ENCODE measurements around the gene PSMD13. TPM values are rescaled to one million over a fixed set of nuclear protein-coding genes. Genes with fewer than 3 reads are reported as not detected.
A peak's percentile ranks its signal among the peaks of the same experiment; 100 is the strongest.

The PSMD13 gene
- polyA plus RNA-seq, 1 donor (not counting 4 experiments of a cell fraction or from before 2014, with no cell fraction given) = 184 TPM

DNA sequence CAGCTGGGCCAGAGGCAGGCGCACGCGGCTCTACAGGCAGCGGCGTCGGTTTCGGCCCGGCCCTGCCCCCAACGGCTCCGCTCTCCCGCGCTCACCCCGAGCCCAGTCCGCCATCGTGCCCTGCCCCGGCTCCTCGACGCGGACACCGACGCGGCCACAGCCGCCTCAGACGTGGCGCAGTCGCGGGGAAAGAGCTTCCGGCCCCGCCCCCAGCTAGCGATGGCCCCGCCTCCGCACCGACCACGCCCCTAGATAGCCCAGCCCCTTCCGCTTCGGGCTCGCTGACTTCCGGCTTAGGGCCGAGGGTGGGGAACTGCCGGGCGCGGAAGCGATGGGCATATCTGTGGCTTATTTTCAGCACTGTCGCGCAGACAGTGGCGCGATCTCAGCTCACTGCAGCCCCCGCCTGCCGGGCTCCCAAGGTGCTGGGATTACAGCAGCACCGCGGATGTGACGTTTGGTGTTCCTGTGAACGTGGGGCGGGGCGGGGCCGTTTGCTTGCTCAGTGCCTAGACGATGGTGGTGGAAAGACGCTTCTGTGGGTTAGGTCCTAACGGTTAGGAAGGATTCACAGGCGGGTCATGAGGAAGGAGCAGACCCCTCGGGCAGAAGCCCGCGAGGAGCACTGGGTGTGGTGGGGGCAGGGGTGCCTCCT lies 29.4 kb upstream of the PSMD13 start, which contains the start of the genes BET1L and RIC8A:
TSS of gene BET1L (minus strand) at position 192 of the 655 bp plus-strand sequence. CDS start at position 114, 78 bp downstream.
TSS of gene RIC8A (plus strand) at position 501 of the 655 bp plus-strand sequence. CDS start 1,147 bp downstream, outside the sequence.
- dilution Hi-C loops (cut with MboI; ENCODE audit: extremely low pct_ligation_motif_present, low sequenced_read_pairs) = no loop called here
- H3K4me1 ChIP-seq (ENCODE audit: control insufficient read depth, extremely low read depth, insufficient read depth, low read length) = peaks cover 24% of the 10 kb centered on the region
- H3K4me2 ChIP-seq (ENCODE audit: control insufficient read depth, extremely low read depth, insufficient read depth, low read depth, low read length) = peak within 1 kb of the TSS; percentile 97
- peak within 1 kb of the TSS; percentile 85 for H3K9ac ChIP-seq (ENCODE audit: control insufficient read depth, extremely low read depth, insufficient read depth, low read length)
- peaks cover 42 to 56% of the 10 kb centered on the region in 2 experiments for H3K36me3 ChIP-seq (ENCODE audit: control insufficient read depth in 2 of 2, extremely low read depth in 1 of 2, insufficient read depth in 2 of 2, low read length in 2 of 2)
- H3K27me3 ChIP-seq (ENCODE audit: control insufficient read depth, extremely low read depth, insufficient read depth, low read length) = no peaks in the 10 kb centered on the region
- H3K27ac ChIP-seq (ENCODE audit: control insufficient read depth, insufficient read depth, low read length) = peak within 1 kb of the TSS; percentile 96
- peaks cover 2% of the 10 kb centered on the region for H3K9me1 ChIP-seq (ENCODE audit: control insufficient read depth, extremely low read depth, insufficient read depth, low read length)
- H3K79me2 ChIP-seq (ENCODE audit: control insufficient read depth, insufficient read depth, low read length) = peaks cover 75% of the 10 kb centered on the region
- no peak for TF ChIP-seq EZH2 (IDR thresholded peaks at IDR 0.05; ENCODE audit: low read length)
- TF ChIP-seq, protein P1, sequence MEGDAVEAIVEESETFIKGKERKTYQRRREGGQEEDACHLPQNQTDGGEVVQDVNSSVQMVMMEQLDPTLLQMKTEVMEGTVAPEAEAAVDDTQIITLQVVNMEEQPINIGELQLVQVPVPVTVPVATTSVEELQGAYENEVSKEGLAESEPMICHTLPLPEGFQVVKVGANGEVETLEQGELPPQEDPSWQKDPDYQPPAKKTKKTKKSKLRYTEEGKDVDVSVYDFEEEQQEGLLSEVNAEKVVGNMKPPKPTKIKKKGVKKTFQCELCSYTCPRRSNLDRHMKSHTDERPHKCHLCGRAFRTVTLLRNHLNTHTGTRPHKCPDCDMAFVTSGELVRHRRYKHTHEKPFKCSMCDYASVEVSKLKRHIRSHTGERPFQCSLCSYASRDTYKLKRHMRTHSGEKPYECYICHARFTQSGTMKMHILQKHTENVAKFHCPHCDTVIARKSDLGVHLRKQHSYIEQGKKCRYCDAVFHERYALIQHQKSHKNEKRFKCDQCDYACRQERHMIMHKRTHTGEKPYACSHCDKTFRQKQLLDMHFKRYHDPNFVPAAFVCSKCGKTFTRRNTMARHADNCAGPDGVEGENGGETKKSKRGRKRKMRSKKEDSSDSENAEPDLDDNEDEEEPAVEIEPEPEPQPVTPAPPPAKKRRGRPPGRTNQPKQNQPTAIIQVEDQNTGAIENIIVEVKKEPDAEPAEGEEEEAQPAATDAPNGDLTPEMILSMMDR (optimal IDR thresholded peaks at IDR 0.05 in 1 of 3, IDR thresholded peaks at IDR 0.05 in 1 of 3, conservative IDR thresholded peaks at IDR 0.05 in 1 of 3; ENCODE audit: extremely low read depth in 1 of 3, insufficient read depth in 2 of 3, low read length in 3 of 3) = no peak
- no peaks in the 10 kb centered on the region for H3K9me3 ChIP-seq (ENCODE audit: control insufficient read depth, low read depth, low read length)
- FAIRE-seq (peak; percentile 57), DNase-seq (ENCODE audit: low read depth, low spot score) (peak; percentile 90)
- H2AFZ ChIP-seq (ENCODE audit: control insufficient read depth, low read length) = peak within 1 kb of the TSS; percentile 80
- peaks cover 8% of the 10 kb centered on the region for H4K20me1 ChIP-seq (ENCODE audit: control insufficient read depth, extremely low read depth, insufficient read depth, low read length)
- peak within 1 kb of the TSS; percentile 89 to 94 (median 90) for H3K4me3 ChIP-seq (ENCODE audit: control insufficient read depth in 2 of 3, extremely low read depth in 1 of 3, insufficient read depth in 2 of 3, low read depth in 1 of 3, low read length in 3 of 3)

DNA sequence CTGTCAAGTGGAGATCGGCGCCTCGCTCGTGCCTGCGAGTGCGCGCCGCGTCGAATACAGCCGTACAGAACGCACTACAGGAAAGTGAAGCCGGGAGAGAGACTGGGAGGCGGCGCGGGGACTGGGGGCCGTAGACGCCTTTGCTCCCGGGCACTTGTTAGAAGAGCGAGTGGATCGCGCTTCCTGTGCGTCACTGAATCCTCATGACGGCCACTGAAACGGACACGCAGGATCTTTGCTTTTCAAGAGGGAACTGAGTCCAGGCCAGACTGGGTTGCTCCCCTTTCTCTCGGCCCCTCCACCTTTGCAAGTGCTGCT lies 29.0 kb upstream of the PSMD13 start:
- H3K27ac ChIP-seq (ENCODE audit: control insufficient read depth, insufficient read depth, low read length) = peak overlapping the region; percentile 96
- peaks cover 47 to 61% of the 10 kb centered on the region in 2 experiments for H3K36me3 ChIP-seq (ENCODE audit: control insufficient read depth in 2 of 2, extremely low read depth in 1 of 2, insufficient read depth in 2 of 2, low read length in 2 of 2)
- no peak for FAIRE-seq

More for the DNA sequence above, 29.0 kb upstream of the PSMD13 start:
- no peak for TF ChIP-seq EZH2 (IDR thresholded peaks at IDR 0.05; ENCODE audit: low read length)
- TF ChIP-seq, protein P1 (optimal IDR thresholded peaks at IDR 0.05 in 1 of 3, IDR thresholded peaks at IDR 0.05 in 1 of 3, conservative IDR thresholded peaks at IDR 0.05 in 1 of 3; ENCODE audit: extremely low read depth in 1 of 3, insufficient read depth in 2 of 3, low read length in 3 of 3) = no peak
- H3K79me2 ChIP-seq (ENCODE audit: control insufficient read depth, insufficient read depth, low read length) = peaks cover 79% of the 10 kb centered on the region
- H3K9ac ChIP-seq (ENCODE audit: control insufficient read depth, extremely low read depth, insufficient read depth, low read length) = peak overlapping the region; percentile 85
- dilution Hi-C loops (cut with MboI; ENCODE audit: extremely low pct_ligation_motif_present, low sequenced_read_pairs) = no loop called here
- peaks cover 8% of the 10 kb centered on the region for H4K20me1 ChIP-seq (ENCODE audit: control insufficient read depth, extremely low read depth, insufficient read depth, low read length)
- H2AFZ ChIP-seq (ENCODE audit: control insufficient read depth, low read length) = peak overlapping the region; percentile 80
- H3K9me3 ChIP-seq (ENCODE audit: control insufficient read depth, low read depth, low read length) = no peaks in the 10 kb centered on the region
- no peak for DNase-seq (ENCODE audit: low read depth, low spot score)
- peak overlapping the region; percentile 90 for H3K4me2 ChIP-seq (ENCODE audit: control insufficient read depth, extremely low read depth, insufficient read depth, low read depth, low read length)
- peak overlapping the region; percentile 89 to 94 (median 90) for H3K4me3 ChIP-seq (ENCODE audit: control insufficient read depth in 2 of 3, extremely low read depth in 1 of 3, insufficient read depth in 2 of 3, low read depth in 1 of 3, low read length in 3 of 3)
- no peaks in the 10 kb centered on the region for H3K27me3 ChIP-seq (ENCODE audit: control insufficient read depth, extremely low read depth, insufficient read depth, low read length)
- H3K4me1 ChIP-seq (ENCODE audit: control insufficient read depth, extremely low read depth, insufficient read depth, low read length) = peaks cover 24% of the 10 kb centered on the region
- peaks cover 2% of the 10 kb centered on the region for H3K9me1 ChIP-seq (ENCODE audit: control insufficient read depth, extremely low read depth, insufficient read depth, low read length)

Data from keratinocyte (primary cell).